Measurements from ENCODE around the gene HINFP. TPM values are rescaled to one million over a fixed set of nuclear protein-coding genes. Genes with fewer than 3 reads are reported as not detected.
A peak's percentile ranks its signal among the peaks of the same experiment; 100 is the strongest.

HINFP gene
- total and polyA plus RNA-seq, 2 of the 4 experiments (the other 2 are of a cell fraction) = 9.1 to 15.3 TPM

DNA sequence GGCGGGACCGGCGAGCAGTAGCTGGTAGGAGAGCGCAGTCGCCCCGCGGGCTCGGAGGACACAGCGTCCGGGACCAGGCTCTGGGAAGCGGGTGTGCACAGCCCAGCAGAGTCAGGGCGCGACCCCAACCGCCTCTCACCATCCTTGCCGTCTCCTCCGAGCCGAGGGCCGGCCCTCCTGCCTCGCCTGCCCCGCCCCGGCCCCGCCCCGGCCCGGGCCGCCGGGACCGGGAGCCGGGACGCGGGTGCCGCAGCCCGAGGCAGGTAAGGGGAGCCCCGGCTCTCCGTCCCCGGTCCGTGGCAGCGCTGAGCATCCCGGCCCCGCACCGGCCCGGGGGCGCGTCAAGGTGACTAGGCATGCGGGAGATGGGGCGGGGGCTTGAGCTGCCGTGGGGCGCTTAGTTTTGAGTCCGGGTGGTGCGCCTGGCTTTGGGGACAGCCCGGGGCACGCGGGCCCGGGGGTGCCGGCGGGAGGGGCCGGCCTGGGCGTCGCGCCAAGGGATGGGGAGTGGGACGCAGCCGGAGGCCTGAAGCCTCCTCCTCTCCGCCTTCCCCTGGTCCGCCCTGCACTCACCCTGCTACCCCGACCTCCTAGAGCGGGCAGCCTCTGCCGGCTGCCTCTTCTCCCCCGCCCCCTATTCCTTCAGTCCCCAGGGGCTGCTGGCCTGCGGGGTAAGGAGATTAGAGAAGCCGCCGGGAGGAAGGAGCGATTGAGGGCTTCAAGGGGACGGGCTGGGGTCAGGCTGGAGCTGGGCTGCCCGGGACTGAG, 27.8 kb downstream of the HINFP start, which contains the start of gene ABCG4:
ABCG4 (plus strand) TSS at position 35 of the 768 bp plus-strand sequence. CDS start 914 bp downstream, outside the sequence.
- ATAC-seq (ENCODE audit: low read depth) (peak; percentile 72), DNase-seq (no peak)
- 0 out of 2 replicates have a peak, but pooled peaks cover 2% of the 10 kb centered on the region for H3K4me1 ChIP-seq (ENCODE audit: control insufficient read depth, insufficient read depth, low read length)
- no peak within 1 kb of the TSS for H2BK120ac ChIP-seq (ENCODE audit: low read depth, low read length)
- no peaks in the 10 kb centered on the region for H4K20me1 ChIP-seq (ENCODE audit: insufficient read depth, low read length)
- peak within 1 kb of the TSS; percentile 97 for H2AFZ ChIP-seq (replicated peaks; ENCODE audit: low read length, poor library complexity)
- no peaks in the 10 kb centered on the region for H3K36me3 ChIP-seq (ENCODE audit: control insufficient read depth, insufficient read depth, low read length)
- no peak within 1 kb of the TSS; the same call in 1 of the 2 replicates for H3K18ac ChIP-seq (ENCODE audit: low read depth, low read length)
- no peak within 1 kb of the TSS for H4K91ac ChIP-seq (ENCODE audit: insufficient read depth, low read depth, low read length)
- H3K9me3 ChIP-seq (ENCODE audit: control insufficient read depth, insufficient read depth, low read length) = no peaks in the 10 kb centered on the region
- H3K9ac ChIP-seq (ENCODE audit: low read depth, low read length) = peak within 1 kb of the TSS; percentile 51; the same call in 1 of the 2 replicates
- H3K27me3 ChIP-seq (ENCODE audit: control insufficient read depth, insufficient read depth, low read length) = peaks cover 49% of the 10 kb centered on the region
- intact Hi-C loops (cut with micrococcal nuclease) (loop anchor here (5.0 kb wide), 2 partner anchors 173 to 188 kb away; no protein-coding TSS in a partner anchor), dilution Hi-C loops (cut with HindIII; ENCODE audit: low sequenced_read_pairs, unreplicated experiment) (no loop called here), in situ Hi-C loops (cut with MboI; ENCODE audit: low sequenced_read_pairs) (no loop called here)
- H2BK5ac ChIP-seq (ENCODE audit: low read depth, low read length, poor library complexity, severe bottlenecking) = no peak within 1 kb of the TSS
- no peak within 1 kb of the TSS for H2BK15ac ChIP-seq (ENCODE audit: low read depth, low read length)
- no peak within 1 kb of the TSS for H3K27ac ChIP-seq (ENCODE audit: insufficient read depth, low read length)
- WGBS, 2 experiments (ENCODE audit: extremely low coverage in 2 of 2, insufficient read length in 1 of 2) = 3% methylated on average over 15 of the region's 73 CpGs; no CpG with 5 or more reads in 1 of the 2 experiments
- no peaks in the 10 kb centered on the region for H3K79me1 ChIP-seq (ENCODE audit: low read depth in 1 of 2, low read length in 2 of 2)
- BruUV-seq (replicated peaks) = no TSS peak
- no peak within 1 kb of the TSS for H4K5ac ChIP-seq (ENCODE audit: low read depth, low read length)
- no peak within 1 kb of the TSS for H2AK9ac ChIP-seq (replicated peaks; ENCODE audit: low read depth, low read length, poor library complexity)
- H3K56ac ChIP-seq (ENCODE audit: extremely low read depth, insufficient read depth, low read length) = no peak within 1 kb of the TSS
- H3K4me2 ChIP-seq (ENCODE audit: low read depth, low read length) = peak within 1 kb of the TSS; percentile 96
- peak within 1 kb of the TSS in 1 of 2 experiments; percentile 13; a peak in 1 of 4 replicates for H4K8ac ChIP-seq (ENCODE audit: low read depth in 2 of 2, low read length in 2 of 2)
- ChIA-PET CTCF (no interaction called here), POLR2A (ENCODE audit: unreplicated experiment) (interaction anchor here (0.6 kb wide), 1 partner anchor 114 kb away, joined by 4 read pairs; no protein-coding TSS in a partner anchor)
- H2BK20ac ChIP-seq (ENCODE audit: low read depth, low read length) = no peak within 1 kb of the TSS
- H3K23ac ChIP-seq (ENCODE audit: low read depth, low read length) = peak within 1 kb of the TSS; percentile 72
- H2AK5ac ChIP-seq (ENCODE audit: low read depth, low read length) = no peak within 1 kb of the TSS
- peak within 1 kb of the TSS; percentile 74; the same call in 1 of the 2 replicates for H3K14ac ChIP-seq (replicated peaks; ENCODE audit: low read depth, low read length)
- H3K4ac ChIP-seq (ENCODE audit: low read depth, low read length) = 0 out of 2 replicates have a peak within 1 kb of the TSS, but pooled peaks have one; percentile 38
- H3K4me3 ChIP-seq (ENCODE audit: insufficient read depth, low read depth, low read length) = peak within 1 kb of the TSS; percentile 66
- no peaks in the 10 kb centered on the region; the same call in 1 of the 2 replicates for H3K9me1 ChIP-seq (ENCODE audit: insufficient read depth, low read length)
- TF ChIP-seq CHD1 (IDR thresholded peaks at IDR 0.05; ENCODE audit: low read depth, low read length) (no peak), CEBPB (IDR thresholded peaks at IDR 0.05; ENCODE audit: low read depth, low read length) (no peak), NFE2L2 (IDR thresholded peaks at IDR 0.05; ENCODE audit: low read depth, low read length) (no peak), RAD21 (IDR thresholded peaks at IDR 0.05; ENCODE audit: low read length) (no peak), MAZ (IDR thresholded peaks at IDR 0.05; ENCODE audit: borderline replicate concordance, low read depth, low read length) (no peak), MAFK (IDR thresholded peaks at IDR 0.05; ENCODE audit: low read depth, low read length) (no peak), MXI1 (IDR thresholded peaks at IDR 0.05; ENCODE audit: borderline replicate concordance, low read depth, low read length) (no peak), POLR2A (IDR thresholded peaks at IDR 0.05; ENCODE audit: low read depth, low read length) (no peak), SMC3 (IDR thresholded peaks at IDR 0.05; ENCODE audit: low read depth, low read length) (no peak), BHLHE40 (IDR thresholded peaks at IDR 0.05; ENCODE audit: low read depth, low read length) (no peak), FOS (IDR thresholded peaks at IDR 0.05; ENCODE audit: low read depth, low read length) (no peak)

Measured in IMR-90 (cell line).